Esophagus squamous epithelium (tissue), 5 donors: Measurements from ENCODE around the gene KLHL2. TPM values are rescaled to one million over a fixed set of nuclear protein-coding genes. Genes with fewer than 3 reads are reported as not detected.

Experiments
- DNase-seq: peaks from one replicate; lab custom pipeline; 2025; lab: John Stamatoyannopoulos, UW
- H3K27ac ChIP-seq, 4 donors: fragments of 200-600 bp; sonication (generic); one replicate each; pipeline ENCODE4 v1.5.1; 2016 to 2019; ENCODE audit warnings: mild to moderate bottlenecking in 1 of 4
- H3K27me3 ChIP-seq, 4 donors: fragments of 200-600 bp; sonication (generic); 1 replicate in 3 of 4; 2 replicates in 1 of 4; pipeline versions ENCODE4 v1.5.1 to v1.6.0; 2017 to 2021; ENCODE audit warnings: antibody characterized with exemption in 1 of 4
- H3K36me3 ChIP-seq, 3 donors: fragments of 200-600 bp; sonication (generic); one replicate each; pipeline ENCODE4 v1.5.1; 2016 to 2019
- H3K4me1 ChIP-seq, 3 donors: fragments of 200-600 bp; sonication (generic); one replicate each; pipeline ENCODE4 v1.5.1; 2017 to 2019
- H3K4me3 ChIP-seq, 4 donors: fragments of 200-600 bp; sonication (generic); 1 replicate in 3 of 4; 2 replicates in 1 of 4; pipeline ENCODE4 v1.5.1; 2016 to 2019; ENCODE audit warnings: mild to moderate bottlenecking in 2 of 4, moderate library complexity in 1 of 4
- H3K9me3 ChIP-seq, 3 donors: fragments of 200-600 bp; sonication (generic); one replicate each; pipeline ENCODE4 v1.5.1; 2016 to 2019
- POLR2A ChIP-seq, 4 donors: fragments of 450-650 bp; IDR thresholded peaks; one replicate each; pipeline ENCODE4 v1.6.1; 2017; ENCODE audit warnings: antibody characterized with exemption in 4 of 4, mild to moderate bottlenecking in 4 of 4, moderate library complexity in 3 of 4
- WGBS, 2 donors: methylation state at CpG; one replicate each; pipeline ENCODE4 v1.1.5; 2018; 5-methylcytosine and 5-hydroxymethylcytosine counted together
- intact Hi-C: fragments of 100-400 bp; cut with DNase I; formaldehyde crosslinking; loops from one replicate; pipeline ENCODE4 v1.15.0; 2022
- total RNA-seq, 4 donors: library from RNA; depleted of rRNA; stranded (reverse); fragments of >200 nt; gene quantifications; one replicate each; pipeline ENCODE4 v1.1.0, GENCODE V29; 2016
- TF ChIP-seq, protein P1 (sequence below), 6 experiments: fragments of 450-650 bp in 4 of 6; fragments of 200-600 bp in 2 of 6; sonication (generic) in 2 of 6; IDR thresholded peaks; one replicate each; pipeline ENCODE4 v1.5.1; 2016 to 2019; ENCODE audit warnings: antibody characterized with exemption in 6 of 6, mild to moderate bottlenecking in 4 of 6, moderate library complexity in 4 of 6
- donor health status: DM: yes; HTN: yes; CAD: no.

KLHL2 gene
- total RNA-seq, 4 donors from 2014 or later: 25.6 to 44.3 (median 30.8) TPM

DNA sequence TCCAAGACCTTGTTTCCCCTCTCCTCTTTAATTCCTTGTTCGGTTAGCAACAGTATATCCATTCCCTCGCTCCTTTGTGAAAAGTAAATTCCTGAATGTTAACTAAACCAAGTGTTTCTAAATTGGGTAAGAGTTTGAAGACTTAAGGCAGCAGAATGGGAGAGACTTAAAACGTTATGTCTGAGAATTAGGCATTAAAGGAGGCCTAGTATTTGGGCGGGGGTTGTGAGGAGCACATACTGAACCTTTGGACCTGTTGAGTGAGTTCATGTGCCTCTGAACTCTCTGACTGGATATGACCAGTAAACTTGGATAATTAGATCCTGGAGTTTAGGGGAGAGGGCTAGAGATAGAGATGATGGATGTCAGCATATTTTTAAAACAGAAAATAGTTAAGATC is 121.3 kb downstream of the KLHL2 start:
- Histone ChIP-seq H3K27ac (peak overlapping the region in 3 of 4 donors; percentile 85 to 96 (median 92)), H3K27me3 (no peaks in the 10 kb centered on the region), H3K9me3 (no peaks in the 10 kb centered on the region), H3K36me3 (peaks cover 0 to 28% (median 0%) of the 10 kb centered on the region in 3 donors), H3K4me3 (peak overlapping the region; percentile 71 to 97 (median 86)), H3K4me1 (peaks cover 7 to 77% (median 17%) of the 10 kb centered on the region in 3 donors)
- no peak for DNase-seq
- 24 to 33% methylated on average over 4 of the region's 4 CpGs for WGBS, 2 donors
- TF ChIP-seq POLR2A (IDR thresholded peaks at IDR 0.05): no peak
- TF ChIP-seq, protein P1, sequence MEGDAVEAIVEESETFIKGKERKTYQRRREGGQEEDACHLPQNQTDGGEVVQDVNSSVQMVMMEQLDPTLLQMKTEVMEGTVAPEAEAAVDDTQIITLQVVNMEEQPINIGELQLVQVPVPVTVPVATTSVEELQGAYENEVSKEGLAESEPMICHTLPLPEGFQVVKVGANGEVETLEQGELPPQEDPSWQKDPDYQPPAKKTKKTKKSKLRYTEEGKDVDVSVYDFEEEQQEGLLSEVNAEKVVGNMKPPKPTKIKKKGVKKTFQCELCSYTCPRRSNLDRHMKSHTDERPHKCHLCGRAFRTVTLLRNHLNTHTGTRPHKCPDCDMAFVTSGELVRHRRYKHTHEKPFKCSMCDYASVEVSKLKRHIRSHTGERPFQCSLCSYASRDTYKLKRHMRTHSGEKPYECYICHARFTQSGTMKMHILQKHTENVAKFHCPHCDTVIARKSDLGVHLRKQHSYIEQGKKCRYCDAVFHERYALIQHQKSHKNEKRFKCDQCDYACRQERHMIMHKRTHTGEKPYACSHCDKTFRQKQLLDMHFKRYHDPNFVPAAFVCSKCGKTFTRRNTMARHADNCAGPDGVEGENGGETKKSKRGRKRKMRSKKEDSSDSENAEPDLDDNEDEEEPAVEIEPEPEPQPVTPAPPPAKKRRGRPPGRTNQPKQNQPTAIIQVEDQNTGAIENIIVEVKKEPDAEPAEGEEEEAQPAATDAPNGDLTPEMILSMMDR (IDR thresholded peaks at IDR 0.05): no peak
- intact Hi-C loops: loop anchor here (5.0 kb wide), 1 partner anchor 121 kb away; the partner anchor contains the start of gene KLHL2

GRCh38 chr4:165330071-165330470 is 122.7 kb downstream of the KLHL2 start:
- WGBS, 2 donors: 72 to 86% methylated on average over 2 of the region's 2 CpGs
- Histone ChIP-seq H3K27me3 (no peaks in the 10 kb centered on the region), H3K27ac (no peak overlapping the region), H3K4me1 (peaks cover 7 to 86% (median 17%) of the 10 kb centered on the region in 3 donors), H3K9me3 (no peaks in the 10 kb centered on the region), H3K4me3 (peak overlapping the region in 2 of 4 donors; percentile 5 to 83), H3K36me3 (peaks cover 0 to 41% (median 0%) of the 10 kb centered on the region in 3 donors)
- intact Hi-C loops: no loop called here
- no peak for DNase-seq
- TF ChIP-seq, protein P1 (IDR thresholded peaks at IDR 0.05): no peak
- no peak for TF ChIP-seq POLR2A (IDR thresholded peaks at IDR 0.05)

GRCh38 chr4:165330666-165331065 is 123.3 kb downstream of the KLHL2 start:
- Histone ChIP-seq H3K4me3 (peak overlapping the region in 1 of 4 donors; percentile 83), H3K27me3 (no peaks in the 10 kb centered on the region), H3K36me3 (peaks cover 0 to 47% (median 0%) of the 10 kb centered on the region in 3 donors), H3K9me3 (no peaks in the 10 kb centered on the region), H3K27ac (no peak overlapping the region), H3K4me1 (peaks cover 7 to 86% (median 17%) of the 10 kb centered on the region in 3 donors)
- 72 to 85% methylated on average over 5 of the region's 5 CpGs for WGBS, 2 donors
- intact Hi-C loops: no loop called here
- no peak for TF ChIP-seq POLR2A (IDR thresholded peaks at IDR 0.05)
- TF ChIP-seq, protein P1 (IDR thresholded peaks at IDR 0.05): no peak
- DNase-seq: no peak

- Histone ChIP-seq H3K9me3 (no peaks in the 10 kb centered on the region), H3K27ac (no peak overlapping the region), H3K27me3 (no peaks in the 10 kb centered on the region), H3K36me3 (peaks cover 0 to 50% (median 0%) of the 10 kb centered on the region in 3 donors), H3K4me3 (peak overlapping the region in 1 of 4 donors; percentile 83), H3K4me1 (peaks cover 3 to 79% (median 11%) of the 10 kb centered on the region in 3 donors)
- DNase-seq: no peak
- 48 to 83% methylated on average over 1 of the region's 1 CpG for WGBS, 2 donors
- intact Hi-C loops: no loop called here
- TF ChIP-seq, protein P1 (IDR thresholded peaks at IDR 0.05): no peak
- TF ChIP-seq POLR2A (IDR thresholded peaks at IDR 0.05): no peak
These were observed 124.0 kb downstream of the KLHL2 start for GRCh38 chr4:165331359-165331758.

GRCh38 chr4:165331823-165332222 is 124.5 kb downstream of the KLHL2 start:
- H3K9me3 ChIP-seq: no peaks in the 10 kb centered on the region
- H3K36me3 ChIP-seq: peaks cover 0 to 55% (median 0%) of the 10 kb centered on the region in 3 donors
- no peak overlapping the region for H3K27ac ChIP-seq
- no peaks in the 10 kb centered on the region for H3K27me3 ChIP-seq
- DNase-seq: no peak
- peak overlapping the region in 2 of 4 donors; percentile 5 to 83 for H3K4me3 ChIP-seq
- 90 to 91% methylated on average over 10 of the region's 10 CpGs for WGBS, 2 donors
- intact Hi-C loops: no loop called here
- TF ChIP-seq, protein P1 (IDR thresholded peaks at IDR 0.05): no peak
- no peak for TF ChIP-seq POLR2A (IDR thresholded peaks at IDR 0.05)
- H3K4me1 ChIP-seq: peaks cover 0 to 75% (median 10%) of the 10 kb centered on the region in 3 donors
